Measurements from ENCODE around the gene HIKESHI. TPM values are rescaled to one million over a fixed set of nuclear protein-coding genes. Genes with fewer than 3 reads are reported as not detected.

The HIKESHI gene
- total RNA-seq, 1 experiment from 2014 or later, result 13.1 TPM

- CTCF ChIA-PET, result no interaction called here
- Histone ChIP-seq H2AFZ (ENCODE audit: low read length) (no peak overlapping the region), H3K79me2 (ENCODE audit: low read length) (no peaks in the 10 kb centered on the region), H3K27ac (ENCODE audit: low read length) (no peak overlapping the region), H3K36me3 (ENCODE audit: low read depth, low read length) (peaks cover 7% of the 10 kb centered on the region; the same call in 1 of the 2 replicates), H3K27me3 (ENCODE audit: low read length) (no peaks in the 10 kb centered on the region), H4K20me1 (ENCODE audit: low read length) (no peaks in the 10 kb centered on the region), H3K4me2 (ENCODE audit: low read length) (no peak overlapping the region), H3K4me3 (ENCODE audit: low read length) (no peak overlapping the region), H3F3A (ENCODE audit: low read length, unreplicated experiment) (no peaks in the 10 kb centered on the region), H3K9ac (ENCODE audit: low read length) (no peak overlapping the region), H3K9me2 (replicated peaks; ENCODE audit: low read length) (no peaks in the 10 kb centered on the region), H3K9me3 (ENCODE audit: low read length) (no peaks in the 10 kb centered on the region), H3K4me1 (ENCODE audit: insufficient read depth, low read length) (no peaks in the 10 kb centered on the region)
- no TSS peak for BruUV-seq (replicated peaks)
- DNase-seq (no peak), ATAC-seq (no peak; the same call in 1 of the 2 replicates)
- intact Hi-C loops (cut with micrococcal nuclease), result no loop called here
- no peak for TF ChIP-seq EZH2 (IDR thresholded peaks at IDR 0.05; ENCODE audit: low read length, unreplicated experiment)
- no peak for TF ChIP-seq EZH2phosphoT487 (IDR thresholded peaks at IDR 0.05; ENCODE audit: borderline replicate concordance, low read length)
- no peak for TF ChIP-seq CTCF (conservative IDR thresholded peaks at IDR 0.05; ENCODE audit: low read depth, low read length)
- POLR2A ChIA-PET (ENCODE audit: unreplicated experiment), result no interaction called here
These were observed 40.7 kb upstream of the HIKESHI start for GRCh38 chr11:86261328-86261727.

GRCh38 chr11:86262387-86262786, 39.7 kb upstream of the HIKESHI start:
- no peak for DNase-seq

More at GRCh38 chr11:86262387-86262786, 39.7 kb upstream of the HIKESHI start:
- Histone ChIP-seq H3K27me3 (ENCODE audit: low read length) (no peaks in the 10 kb centered on the region), H3K4me3 (ENCODE audit: low read length) (no peak overlapping the region), H3K36me3 (ENCODE audit: low read depth, low read length) (peaks cover 9% of the 10 kb centered on the region), H2AFZ (ENCODE audit: low read length) (no peak overlapping the region), H3K27ac (ENCODE audit: low read length) (no peak overlapping the region), H3K9me3 (ENCODE audit: low read length) (no peaks in the 10 kb centered on the region), H3K9me2 (replicated peaks; ENCODE audit: low read length) (no peaks in the 10 kb centered on the region), H3K4me1 (ENCODE audit: insufficient read depth, low read length) (no peaks in the 10 kb centered on the region), H3K79me2 (ENCODE audit: low read length) (no peaks in the 10 kb centered on the region), H3K9ac (ENCODE audit: low read length) (no peak overlapping the region), H4K20me1 (ENCODE audit: low read length) (no peaks in the 10 kb centered on the region), H3K4me2 (ENCODE audit: low read length) (no peak overlapping the region), H3F3A (ENCODE audit: low read length, unreplicated experiment) (no peaks in the 10 kb centered on the region)
- ATAC-seq, result no peak
- ChIA-PET CTCF (no interaction called here), POLR2A (ENCODE audit: unreplicated experiment) (no interaction called here)
- TF ChIP-seq CTCF (conservative IDR thresholded peaks at IDR 0.05; ENCODE audit: low read depth, low read length), result no peak
- TF ChIP-seq EZH2 (IDR thresholded peaks at IDR 0.05; ENCODE audit: low read length, unreplicated experiment), result no peak
- TF ChIP-seq EZH2phosphoT487 (IDR thresholded peaks at IDR 0.05; ENCODE audit: borderline replicate concordance, low read length), result no peak
- intact Hi-C loops (cut with micrococcal nuclease), result no loop called here
- BruUV-seq (replicated peaks), result no TSS peak
